T-cell (primary cell): ENCODE results near the gene OSBP2. TPM values are rescaled to one million over a fixed set of nuclear protein-coding genes. Genes with fewer than 3 reads are reported as not detected.

Experiments used
- ATAC-seq, 4 experiments: fragments of 200-7000 bp in 3 of 4; fragments of 150-1000 bp in 1 of 4; cut with Tn5 transposase; replicated peaks in 1 of 4; 1 replicate in 3 of 4; 2 replicates in 1 of 4; pipeline ENCODE4 v1.10.0; 2021; ENCODE audit warnings: moderate library complexity in 3 of 4, mild to moderate bottlenecking in 2 of 4, moderate number of reproducible peaks in 1 of 4
- CTCF ChIA-PET, 2 donors: fragments of 300-600 bp; sonication (Branson Sonifier 250); formaldehyde crosslinking; loops; one replicate each; lab custom pipeline; 2022; ENCODE audit warnings: antibody characterized with exemption in 2 of 2; lab: Charles Lee
- POLR2A ChIA-PET, 2 donors: fragments of 300-600 bp; sonication (Branson Sonifier 250); formaldehyde crosslinking; loops; one replicate each; lab custom pipeline; 2022; ENCODE audit warnings: antibody characterized with exemption in 2 of 2; lab: Charles Lee
- DNase-seq, 35 experiments: peaks; one replicate each; pipeline versions ENCODE4 v3.0.0 to v3.0.0-alpha.2; 2013 to 2023
- H3K27ac ChIP-seq: one replicate; pipeline ENCODE4 v1.5.1; 2013; ENCODE audit warnings: low read length
- H3K27me3 ChIP-seq, 2 experiments: replicated peaks in 1 of 2; 1 replicate in 1 of 2; 2 replicates in 1 of 2; pipeline versions ENCODE4 v1.6.1 to v1.7.0; 2013; ENCODE audit warnings: low read length in 1 of 2, mixed read lengths in 1 of 2; ENCODE audit not compliant: control insufficient read depth in 2 of 2, insufficient read depth in 2 of 2; ENCODE audit errors: extremely low read depth in 1 of 2
- H3K36me3 ChIP-seq, 2 donors: 1 replicate in 1 of 2; 2 replicates in 1 of 2; pipeline versions ENCODE4 v1.6.1 to v1.7.0; 2013; ENCODE audit warnings: low read length in 1 of 2; ENCODE audit not compliant: control insufficient read depth in 2 of 2, insufficient read depth in 1 of 2; ENCODE audit errors: extremely low read depth in 1 of 2
- H3K4me1 ChIP-seq, 2 experiments: 1 replicate in 1 of 2; 2 replicates in 1 of 2; pipeline versions ENCODE4 v1.6.1 to v1.7.0; 2013; ENCODE audit warnings: low read length in 2 of 2, mixed read lengths in 1 of 2; ENCODE audit not compliant: insufficient read depth in 2 of 2, control insufficient read depth in 1 of 2; ENCODE audit errors: extremely low read depth in 1 of 2
- H3K4me3 ChIP-seq, 2 donors: 1 replicate in 1 of 2; 2 replicates in 1 of 2; pipeline versions ENCODE4 v1.5.1 to v1.7.0; 2013; ENCODE audit warnings: mild to moderate bottlenecking in 2 of 2, low read length in 1 of 2, moderate library complexity in 1 of 2; ENCODE audit not compliant: control insufficient read depth in 1 of 2; ENCODE audit errors: extremely low read depth in 1 of 2
- H3K9me3 ChIP-seq: 2 replicates; pipeline ENCODE4 v1.7.0; 2013
- H3K27ac Mint-ChIP-seq, 2 donors: one replicate each; pipeline ENCODE4 v1.8.0; 2020 to 2021; ENCODE audit warnings: mild to moderate bottlenecking in 2 of 2, mixed read lengths in 2 of 2
- H3K27me3 Mint-ChIP-seq, 2 donors: one replicate each; pipeline ENCODE4 v1.8.0; 2021 to 2022; ENCODE audit warnings: mixed read lengths in 2 of 2
- H3K36me3 Mint-ChIP-seq: one replicate; pipeline ENCODE4 v1.8.0; 2021; ENCODE audit warnings: mixed read lengths
- H3K4me1 Mint-ChIP-seq, 3 donors: one replicate each; pipeline ENCODE4 v1.8.0; 2020 to 2022; ENCODE audit warnings: mixed read lengths in 3 of 3, mild to moderate bottlenecking in 1 of 3
- H3K4me3 Mint-ChIP-seq, 3 donors: one replicate each; pipeline ENCODE4 v1.8.0; 2020 to 2022; ENCODE audit warnings: mild to moderate bottlenecking in 3 of 3, mixed read lengths in 3 of 3, moderate library complexity in 3 of 3
- H3K9me3 Mint-ChIP-seq, 3 donors: one replicate each; pipeline ENCODE4 v1.8.0; 2020 to 2022; ENCODE audit warnings: mixed read lengths in 3 of 3
- WGBS: methylation state at CpG from one replicate; pipeline ENCODE4 v1.1.5; 2013; ENCODE audit warnings: missing lambda C conversion rate; ENCODE audit not compliant: insufficient coverage; 5-methylcytosine and 5-hydroxymethylcytosine counted together
- total RNA-seq, 35 experiments: library from RNA in 6 of 35; stranded (reverse) in 6 of 35; fragments of 120-200 nt in 1 of 35; gene quantifications; one replicate each; pipeline versions ENCODE4 v1.2.1 to v1.2.4 and lab custom pipeline; 2013 to 2026

Gene OSBP2
- total RNA-seq, 5 donors from 2014 or later (not counting 1 experiment from before 2014, with no cell fraction given) = 1.6 to 2.8 (median 2.1) TPM

DNA sequence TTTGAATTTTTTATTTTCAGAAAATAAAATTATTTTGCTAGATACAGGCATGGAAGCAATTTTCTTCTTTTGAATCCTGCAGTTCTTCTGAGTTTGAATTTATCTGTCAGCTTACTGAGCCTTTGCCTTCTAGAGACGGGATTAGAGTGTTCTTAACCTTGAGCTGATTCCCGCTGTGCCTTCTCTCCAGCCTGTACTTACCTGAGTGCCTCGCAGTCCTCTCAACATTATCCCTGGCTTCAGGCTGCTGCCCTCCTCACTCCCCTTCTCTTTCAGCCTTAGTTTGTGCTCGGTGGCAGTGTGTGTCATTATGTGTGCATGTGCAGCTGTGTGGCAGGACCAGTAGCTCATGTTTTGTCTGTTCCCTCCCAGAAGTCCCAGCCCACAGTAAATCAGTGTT lies 24.3 kb downstream of the OSBP2 start:
- Mint-ChIP-seq H3K4me3 (no peak overlapping the region), H3K27me3 (peaks cover 2 to 6% of the 10 kb centered on the region in 2 donors), H3K4me1 (no peaks in the 10 kb centered on the region), H3K9me3 (no peaks in the 10 kb centered on the region), H3K36me3 (no peaks in the 10 kb centered on the region), H3K27ac (no peak overlapping the region)
- Histone ChIP-seq H3K27me3 (peaks cover 0 to 3% of the 10 kb centered on the region in 2 experiments), H3K4me3 (no peak overlapping the region), H3K4me1 (no peaks in the 10 kb centered on the region), H3K27ac (no peak overlapping the region), H3K9me3 (no peaks in the 10 kb centered on the region), H3K36me3 (no peaks in the 10 kb centered on the region)
- ATAC-seq (no peak), DNase-seq (no peak)
- POLR2A ChIA-PET = no interaction called here
- no CpG with 5 or more reads among the region's 4 CpGs for WGBS
- CTCF ChIA-PET = no interaction called here

GRCh38 chr22:30720263-30720837 lies 25.7 kb downstream of the OSBP2 start:
- Mint-ChIP-seq H3K27me3 (peaks cover 0 to 2% of the 10 kb centered on the region in 2 donors), H3K4me1 (no peaks in the 10 kb centered on the region), H3K9me3 (no peaks in the 10 kb centered on the region), H3K4me3 (no peak overlapping the region), H3K36me3 (no peaks in the 10 kb centered on the region), H3K27ac (no peak overlapping the region)
- ChIA-PET CTCF (interaction anchor here in 1 of 2 donors (0.6 kb wide), 1 partner anchor 166 kb away, joined by 3 read pairs; no protein-coding TSS in a partner anchor), POLR2A (no interaction called here)
- no peaks in the 10 kb centered on the region for H3K4me1 ChIP-seq
- no peak for DNase-seq
- H3K4me3 ChIP-seq = no peak overlapping the region
- no peak for ATAC-seq
- WGBS = 91% methylated on average over 4 of the region's 5 CpGs
- H3K36me3 ChIP-seq = no peaks in the 10 kb centered on the region
- H3K9me3 ChIP-seq = no peaks in the 10 kb centered on the region
- H3K27me3 ChIP-seq = peaks cover 0 to 6% of the 10 kb centered on the region in 2 experiments
- no peak overlapping the region for H3K27ac ChIP-seq

DNA sequence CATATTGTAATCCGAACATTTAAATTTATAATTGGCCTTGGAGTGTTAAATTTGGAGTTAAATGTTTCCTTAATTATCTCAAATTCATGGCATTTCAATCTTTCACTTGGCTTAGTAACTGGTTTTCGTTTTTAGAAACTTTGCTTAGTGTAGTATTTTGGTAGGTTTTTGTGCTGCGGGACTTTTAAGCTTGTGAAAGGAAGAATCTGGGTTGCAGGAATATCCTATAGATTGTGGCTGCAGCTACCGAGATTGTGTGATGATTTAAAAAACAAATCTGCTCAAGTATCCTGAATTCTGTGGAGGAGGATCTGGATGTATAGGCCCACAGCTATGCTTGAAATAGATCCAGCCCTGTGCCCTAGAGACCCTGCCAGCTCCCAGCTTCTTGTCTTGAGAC lies 27.1 kb downstream of the OSBP2 start:
- Histone ChIP-seq H3K4me1 (no peaks in the 10 kb centered on the region), H3K27ac (no peak overlapping the region), H3K4me3 (no peak overlapping the region), H3K27me3 (peaks cover 0 to 6% of the 10 kb centered on the region in 2 experiments), H3K36me3 (no peaks in the 10 kb centered on the region), H3K9me3 (no peaks in the 10 kb centered on the region)
- H3K9me3 Mint-ChIP-seq = no peaks in the 10 kb centered on the region
- 94% methylated on average over 2 of the region's 4 CpGs for WGBS
- no peak overlapping the region for H3K27ac Mint-ChIP-seq
- no peak for DNase-seq
- H3K36me3 Mint-ChIP-seq = no peaks in the 10 kb centered on the region
- peaks cover 0 to 2% of the 10 kb centered on the region in 2 donors for H3K27me3 Mint-ChIP-seq
- no peak for ATAC-seq
- H3K4me3 Mint-ChIP-seq = no peak overlapping the region
- POLR2A ChIA-PET = no interaction called here
- CTCF ChIA-PET = no interaction called here
- H3K4me1 Mint-ChIP-seq = no peaks in the 10 kb centered on the region

GRCh38 chr22:30728826-30729225 lies 34.2 kb downstream of the OSBP2 start:
- no CpG with 5 or more reads among the region's 2 CpGs for whole genome bisulfite sequencing
- H3K27ac Mint-ChIP-seq = no peak overlapping the region
- CTCF ChIA-PET = interaction anchor here in 1 of 2 donors (0.6 kb wide), 1 partner anchor 1260 kb away, joined by 3 read pairs; no protein-coding TSS in a partner anchor

GRCh38 chr22:30731658-30732057 lies 37.0 kb downstream of the OSBP2 start:
- Histone ChIP-seq H3K27ac (no peak overlapping the region), H3K36me3 (no peaks in the 10 kb centered on the region), H3K27me3 (no peaks in the 10 kb centered on the region), H3K4me1 (no peaks in the 10 kb centered on the region), H3K4me3 (no peak overlapping the region), H3K9me3 (no peaks in the 10 kb centered on the region)
- whole genome bisulfite sequencing = 88% methylated on average over 4 of the region's 6 CpGs
- no peak overlapping the region for H3K4me3 Mint-ChIP-seq
- H3K27ac Mint-ChIP-seq = no peak overlapping the region
- H3K36me3 Mint-ChIP-seq = no peaks in the 10 kb centered on the region
- no peak for ATAC-seq
- no peaks in the 10 kb centered on the region for H3K9me3 Mint-ChIP-seq
- CTCF ChIA-PET = no interaction called here
- peaks cover 0 to 3% of the 10 kb centered on the region in 2 donors for H3K27me3 Mint-ChIP-seq
- no peak for DNase-seq
- no peaks in the 10 kb centered on the region for H3K4me1 Mint-ChIP-seq
- POLR2A ChIA-PET = no interaction called here

More at GRCh38 chr22:30728826-30729225, 34.2 kb downstream of the OSBP2 start:
- no peaks in the 10 kb centered on the region for H3K36me3 Mint-ChIP-seq
- ATAC-seq (no peak), DNase-seq (no peak)
- H3K4me3 Mint-ChIP-seq = no peak overlapping the region
- no peaks in the 10 kb centered on the region for H3K36me3 ChIP-seq
- peaks cover 0 to 2% of the 10 kb centered on the region in 2 experiments for H3K27me3 ChIP-seq
- H3K4me1 ChIP-seq = no peaks in the 10 kb centered on the region
- no peak overlapping the region for H3K27ac ChIP-seq
- peaks cover 0 to 3% of the 10 kb centered on the region in 2 donors for H3K27me3 Mint-ChIP-seq
- H3K9me3 ChIP-seq = no peaks in the 10 kb centered on the region
- H3K4me1 Mint-ChIP-seq = no peaks in the 10 kb centered on the region
- H3K4me3 ChIP-seq = no peak overlapping the region
- no peaks in the 10 kb centered on the region for H3K9me3 Mint-ChIP-seq
- POLR2A ChIA-PET = no interaction called here

- no peak overlapping the region for H3K27ac Mint-ChIP-seq
- ChIA-PET POLR2A (no interaction called here), CTCF (no interaction called here)
- no peaks in the 10 kb centered on the region for H3K9me3 Mint-ChIP-seq
- H3K27me3 ChIP-seq = no peaks in the 10 kb centered on the region
- DNase-seq = no peak
- peaks cover 0 to 3% of the 10 kb centered on the region in 2 donors for H3K27me3 Mint-ChIP-seq
- no peak for ATAC-seq
- no peak overlapping the region for H3K4me3 Mint-ChIP-seq
- 100% methylated on average over 3 of the region's 5 CpGs for WGBS
- no peaks in the 10 kb centered on the region for H3K36me3 ChIP-seq
- no peaks in the 10 kb centered on the region for H3K36me3 Mint-ChIP-seq
- H3K4me3 ChIP-seq = no peak overlapping the region
- no peaks in the 10 kb centered on the region for H3K4me1 Mint-ChIP-seq
- no peaks in the 10 kb centered on the region for H3K9me3 ChIP-seq
- H3K4me1 ChIP-seq = no peaks in the 10 kb centered on the region
- no peak overlapping the region for H3K27ac ChIP-seq
Observed at GRCh38 chr22:30732426-30732825, 37.8 kb downstream of the OSBP2 start.
